Activated CD4-positive, alpha-beta T cell treated with anti-CD3 and anti-CD28 coated beads, Interleukin-2, amount 10 ng/mL, durations not matched to agents 7 days and 5 days (primary cell): ENCODE measurements around the gene KLHL12. TPM values are rescaled to one million over a fixed set of nuclear protein-coding genes. Genes with fewer than 3 reads are reported as not detected.

Source experiments
- CTCF ChIA-PET: fragments of 350-600 bp; sonication (Branson Sonifier 250); formaldehyde crosslinking; loops from one replicate; lab custom pipeline; 2021; ENCODE audit warnings: antibody characterized with exemption; lab: Charles Lee
- POLR2A ChIA-PET: fragments of 350-600 bp; sonication (Branson Sonifier 250); formaldehyde crosslinking; loops from one replicate; lab custom pipeline; 2021; ENCODE audit warnings: antibody characterized with exemption; lab: Charles Lee
- DNase-seq: peaks from one replicate; pipeline ENCODE4 v3.0.0-alpha.2; 2020
- H3K27ac Mint-ChIP-seq: one replicate; pipeline ENCODE4 v1.8.0; 2021; ENCODE audit warnings: mild to moderate bottlenecking, moderate library complexity, mixed read lengths
- H3K27me3 Mint-ChIP-seq: one replicate; pipeline ENCODE4 v1.8.0; 2021; ENCODE audit warnings: mixed read lengths
- H3K36me3 Mint-ChIP-seq: one replicate; pipeline ENCODE4 v1.8.0; 2021; ENCODE audit warnings: low read depth, mixed read lengths
- H3K4me1 Mint-ChIP-seq: one replicate; pipeline ENCODE4 v1.8.0; 2021; ENCODE audit warnings: mixed read lengths
- H3K4me3 Mint-ChIP-seq: one replicate; pipeline ENCODE4 v1.8.0; 2021; ENCODE audit warnings: mild to moderate bottlenecking, moderate library complexity, mixed read lengths
- H3K9me3 Mint-ChIP-seq: one replicate; pipeline ENCODE4 v1.8.0; 2021; ENCODE audit warnings: mixed read lengths
- total RNA-seq, 2 experiments: library from RNA; stranded (reverse); gene quantifications; one replicate each; pipeline ENCODE4 v1.2.3, GENCODE V29; 2021

KLHL12 gene
- total RNA-seq, 2 experiments from 2014 or later = 31.4 to 31.5 TPM

DNA sequence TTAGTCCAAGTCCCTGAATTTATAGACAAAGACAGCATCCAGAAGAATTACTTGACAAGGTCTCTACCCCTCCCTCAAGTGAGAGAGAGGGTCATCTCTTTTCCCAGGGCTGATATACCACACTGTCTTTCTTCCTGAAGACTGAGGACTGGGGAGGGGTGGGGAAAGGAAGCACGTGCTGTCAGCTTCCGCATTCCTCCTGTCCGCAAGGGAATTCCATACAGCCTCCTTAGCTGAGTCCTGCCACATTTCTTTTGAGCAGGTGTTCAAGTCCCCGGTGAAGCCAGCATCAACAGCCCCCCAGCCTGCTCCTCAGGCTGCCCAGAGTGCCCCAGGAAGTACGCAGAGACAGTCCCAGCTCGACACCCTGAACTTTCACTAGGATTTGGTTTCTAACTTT is 82.1 kb downstream of the KLHL12 start:
- Mint-ChIP-seq H3K36me3 (no peaks in the 10 kb centered on the region), H3K27me3 (no peaks in the 10 kb centered on the region), H3K27ac (no peak overlapping the region), H3K9me3 (no peaks in the 10 kb centered on the region), H3K4me1 (peaks cover 6% of the 10 kb centered on the region), H3K4me3 (no peak overlapping the region)
- no peak for DNase-seq
- ChIA-PET CTCF (no interaction called here), POLR2A (no interaction called here)

DNA sequence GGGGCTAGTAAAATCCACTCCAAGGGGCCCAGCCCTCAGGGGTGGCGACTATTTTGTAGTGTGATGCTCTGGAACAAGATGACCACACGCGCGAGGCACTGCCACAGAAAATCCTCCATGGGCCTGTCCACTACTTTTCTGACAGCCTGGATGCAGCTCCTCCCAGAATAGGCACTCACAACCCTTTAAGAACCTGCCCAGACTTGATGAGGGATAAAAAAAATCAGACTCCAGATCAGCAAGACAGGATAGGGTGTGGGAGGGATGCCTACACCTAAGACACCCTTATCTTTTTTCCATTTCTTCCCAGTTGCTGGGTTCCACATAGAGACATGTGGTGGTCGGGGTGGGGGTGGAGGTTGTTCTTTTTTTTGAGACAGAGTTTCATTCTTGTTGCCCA is 82.8 kb downstream of the KLHL12 start:
- H3K27ac Mint-ChIP-seq = no peak overlapping the region
- no peaks in the 10 kb centered on the region for H3K36me3 Mint-ChIP-seq
- DNase-seq = no peak
- CTCF ChIA-PET = no interaction called here
- H3K9me3 Mint-ChIP-seq = no peaks in the 10 kb centered on the region
- peaks cover 6% of the 10 kb centered on the region for H3K4me1 Mint-ChIP-seq
- POLR2A ChIA-PET = no interaction called here
- H3K4me3 Mint-ChIP-seq = no peak overlapping the region
- no peaks in the 10 kb centered on the region for H3K27me3 Mint-ChIP-seq

DNA sequence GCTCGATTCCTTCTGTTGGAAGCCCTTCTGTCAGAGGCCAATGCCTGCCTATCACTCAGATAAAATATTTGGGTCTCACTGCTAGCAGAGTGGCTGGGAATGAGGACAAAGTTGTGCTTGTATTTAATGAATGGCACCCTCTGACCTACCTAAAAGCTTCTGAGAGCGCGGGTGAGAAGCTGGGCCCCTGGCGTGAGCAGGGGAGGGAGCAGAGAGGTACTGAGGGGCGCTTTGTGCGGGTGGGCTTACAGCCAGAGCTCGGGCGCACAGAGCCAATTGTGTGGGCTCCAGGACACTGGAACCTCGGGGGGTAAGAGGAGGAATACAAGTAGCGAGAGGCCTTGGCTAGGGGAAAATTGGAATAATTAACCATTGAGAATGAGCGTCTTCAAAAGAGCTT is 84.0 kb downstream of the KLHL12 start:
- no peaks in the 10 kb centered on the region for H3K36me3 Mint-ChIP-seq
- no peak overlapping the region for H3K27ac Mint-ChIP-seq
- CTCF ChIA-PET = no interaction called here
- POLR2A ChIA-PET = no interaction called here
- DNase-seq = no peak
- peaks cover 5% of the 10 kb centered on the region for H3K4me1 Mint-ChIP-seq
- no peaks in the 10 kb centered on the region for H3K27me3 Mint-ChIP-seq
- H3K4me3 Mint-ChIP-seq = no peak overlapping the region
- H3K9me3 Mint-ChIP-seq = no peaks in the 10 kb centered on the region

Other genes starting within 250 kb of the KLHL12 start
- gene SYT2, start 216.8 kb downstream of the KLHL12 start, total RNA-seq = not detected
- gene KDM5B, start 118.8 kb downstream of the KLHL12 start, total RNA-seq = 10 to 100 TPM; 32.0 to 39.8 TPM
- gene PCAT6, start 116.3 kb downstream of the KLHL12 start, total RNA-seq = under 1 TPM in 1 of 2 experiments, not detected in 1; 0.29 TPM
- gene RABIF, start 38.1 kb downstream of the KLHL12 start, total RNA-seq = 10 to 100 TPM; 13.9 to 15.7 TPM
- 10 to 100 TPM; 58.0 to 71.2 TPM for gene ADIPOR1, start 31.1 kb upstream of the KLHL12 start, total RNA-seq
- 10 to 100 TPM; 24.0 to 24.5 TPM for gene CYB5R1, start 40.0 kb upstream of the KLHL12 start, total RNA-seq
- 10 to 100 TPM; 68.3 to 72.2 TPM for gene TMEM183A, start 80.1 kb upstream of the KLHL12 start, total RNA-seq
- 10 to 100 TPM; 13.7 to 16.1 TPM for gene PPFIA4, start 99.3 kb upstream of the KLHL12 start, total RNA-seq
- gene MYOG, start 158.8 kb upstream of the KLHL12 start, total RNA-seq = not detected
- not detected for gene ADORA1, start 200.5 kb upstream of the KLHL12 start, total RNA-seq
- gene MYBPH, start 248.6 kb upstream of the KLHL12 start, total RNA-seq = not detected